ELR (cell line): ENCODE results near the gene FAM234A.
"Not testable (repeated sequence)": the region's sequence is repeated elsewhere in the genome, so short reads cannot be mapped to it uniquely, and the experiment has no call there.

Experiments
- DNase-seq: peaks from one replicate; pipeline ENCODE4 v3.0.0-alpha.2; 2015; ENCODE audit warnings: low read depth

Gene FAM234A

GRCh38 chr16:230949-231348, 3.7 kb upstream of the FAM234A start:
- no peak for DNase-seq

GRCh38 chr16:239948-240277, 5.3 kb downstream of the FAM234A start:
- DNase-seq = no peak

GRCh38 chr16:240559-240958, 5.9 kb downstream of the FAM234A start:
- no peak for DNase-seq

DNA sequence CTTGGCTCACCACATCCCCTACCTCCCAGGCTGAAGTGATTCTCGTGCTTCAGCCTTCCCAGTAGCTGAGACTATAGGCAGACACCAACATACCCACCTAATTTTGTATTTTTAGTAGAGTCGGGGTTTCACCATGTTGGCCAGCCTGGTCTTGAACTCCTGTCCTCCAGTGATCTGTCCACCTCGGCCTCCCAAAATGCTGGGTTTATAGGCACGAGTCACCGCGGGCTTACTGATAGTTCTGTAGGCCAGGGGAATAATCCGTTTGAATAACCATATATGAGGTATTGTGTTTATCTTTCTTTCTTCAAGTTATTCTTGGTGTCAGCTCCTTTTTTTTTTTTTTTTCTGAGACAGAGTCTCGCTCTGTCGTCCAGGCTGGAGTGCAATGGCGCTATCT, 7.7 kb downstream of the FAM234A start:
- no peak for DNase-seq

DNA sequence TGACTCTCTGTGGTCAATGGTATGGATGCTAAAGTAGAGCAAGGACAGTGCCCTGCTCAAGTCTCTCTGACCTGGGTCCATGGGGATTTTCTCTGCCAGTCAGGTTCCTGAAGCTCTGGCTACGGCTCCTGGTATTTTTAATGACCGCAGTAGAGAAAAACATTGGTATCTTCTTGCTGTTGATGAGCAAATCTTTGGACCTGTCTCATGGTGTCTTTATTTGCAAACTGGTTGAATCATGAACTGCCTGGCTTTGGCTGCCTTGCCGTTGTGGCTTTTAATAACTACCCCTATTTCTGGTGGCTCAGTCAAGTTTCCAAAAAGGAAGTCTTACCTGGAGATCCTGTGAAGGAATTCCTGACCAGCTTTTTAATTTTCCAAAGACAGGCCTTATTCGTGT, 8.7 kb downstream of the FAM234A start:
- DNase-seq = no peak

DNA sequence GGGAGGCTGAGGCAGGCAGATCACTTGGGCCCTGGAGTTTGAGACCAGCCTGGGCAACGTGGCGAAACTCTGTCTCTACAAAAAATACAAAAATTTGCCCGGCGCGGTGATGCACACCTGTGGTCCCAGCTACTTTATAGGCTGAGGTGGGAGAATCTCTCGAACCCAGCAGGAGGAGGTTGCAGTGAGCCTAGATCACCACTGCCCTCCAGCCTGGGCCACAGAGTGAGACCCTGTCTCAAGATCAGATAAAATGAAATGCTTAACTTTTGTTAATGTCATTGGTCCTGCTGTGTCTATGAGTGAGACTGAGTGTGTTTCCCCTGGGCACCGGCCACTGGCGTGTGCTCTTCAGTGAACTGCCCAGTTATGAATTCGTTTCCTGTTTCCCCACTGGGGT, 10.5 kb downstream of the FAM234A start:
- DNase-seq = no peak

GRCh38 chr16:247027-247426, 12.4 kb downstream of the FAM234A start:
- DNase-seq = no peak

GRCh38 chr16:249431-249830, 14.8 kb downstream of the FAM234A start:
- no peak for DNase-seq

GRCh38 chr16:252366-253337, 18.0 kb downstream of the FAM234A start:
- DNase-seq = no peak

GRCh38 chr16:253833-254232, 19.2 kb downstream of the FAM234A start:
- DNase-seq = no peak

GRCh38 chr16:254461-254860, 19.8 kb downstream of the FAM234A start:
- no peak for DNase-seq

GRCh38 chr16:255183-255582, 20.6 kb downstream of the FAM234A start:
- DNase-seq = no peak

DNA sequence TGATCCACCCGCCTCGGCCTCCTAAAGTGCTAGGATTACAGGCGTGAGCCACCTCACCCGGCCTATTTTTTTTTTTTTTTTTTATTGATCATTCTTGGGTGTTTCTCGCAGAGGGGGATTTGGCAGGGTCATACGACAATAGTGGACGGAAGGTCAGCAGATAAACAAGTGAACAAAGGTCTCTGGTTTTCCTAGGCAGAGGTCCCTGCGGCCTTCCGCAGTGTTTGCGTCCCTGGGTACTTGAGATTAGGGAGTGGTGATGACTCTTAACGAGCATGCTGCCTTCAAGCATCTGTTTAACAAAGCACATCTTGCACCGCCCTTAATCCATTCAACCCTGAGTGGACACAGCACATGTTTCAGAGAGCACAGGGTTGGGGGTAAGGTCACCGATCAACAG, 23.5 kb downstream of the FAM234A start:
- not testable (repeated sequence) for DNase-seq

DNA sequence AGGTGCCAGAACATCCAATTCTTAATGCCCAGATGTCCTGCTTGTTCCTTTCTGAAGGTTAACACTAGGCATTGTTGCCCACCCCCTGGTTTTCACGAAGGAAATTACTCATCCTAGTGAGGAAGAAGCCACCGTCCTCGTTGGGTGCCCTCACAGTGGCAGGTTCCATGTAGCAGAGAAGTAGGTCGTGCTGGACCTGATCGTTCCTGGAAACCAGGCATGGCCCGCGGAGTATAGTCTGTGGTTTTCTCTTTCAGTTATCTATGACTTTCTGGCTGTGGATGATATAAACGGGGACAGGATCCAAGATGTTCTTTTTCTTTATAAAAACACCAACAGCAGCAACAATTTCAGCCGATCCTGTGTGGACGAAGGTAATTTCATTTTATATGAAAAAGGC, 24.6 kb downstream of the FAM234A start:
- no peak for DNase-seq

GRCh38 chr16:259814-260253, 25.2 kb downstream of the FAM234A start:
- no peak for DNase-seq

DNA sequence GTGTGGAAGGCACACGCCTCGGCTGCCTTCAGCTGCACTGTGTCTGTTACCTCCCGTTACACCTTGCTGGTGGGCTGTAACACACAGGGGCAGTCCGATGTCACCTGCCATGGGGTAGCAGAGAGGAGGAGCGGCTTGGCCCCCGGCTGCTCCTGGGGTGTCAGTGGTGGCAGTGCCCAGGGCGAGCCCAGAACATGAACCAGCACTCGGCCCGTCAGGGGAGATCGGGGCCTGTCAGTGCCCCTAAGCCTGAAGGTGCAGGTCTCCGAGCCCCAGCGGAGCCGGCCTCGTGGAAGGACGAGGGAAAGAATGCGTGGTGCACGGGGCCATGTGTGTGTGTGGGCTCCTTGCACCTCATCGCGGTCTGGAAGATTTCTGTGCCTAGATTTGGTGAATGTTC, 25.7 kb downstream of the FAM234A start:
- no peak for DNase-seq

GRCh38 chr16:261031-261691, 26.5 kb downstream of the FAM234A start:
- no peak for DNase-seq

DNA sequence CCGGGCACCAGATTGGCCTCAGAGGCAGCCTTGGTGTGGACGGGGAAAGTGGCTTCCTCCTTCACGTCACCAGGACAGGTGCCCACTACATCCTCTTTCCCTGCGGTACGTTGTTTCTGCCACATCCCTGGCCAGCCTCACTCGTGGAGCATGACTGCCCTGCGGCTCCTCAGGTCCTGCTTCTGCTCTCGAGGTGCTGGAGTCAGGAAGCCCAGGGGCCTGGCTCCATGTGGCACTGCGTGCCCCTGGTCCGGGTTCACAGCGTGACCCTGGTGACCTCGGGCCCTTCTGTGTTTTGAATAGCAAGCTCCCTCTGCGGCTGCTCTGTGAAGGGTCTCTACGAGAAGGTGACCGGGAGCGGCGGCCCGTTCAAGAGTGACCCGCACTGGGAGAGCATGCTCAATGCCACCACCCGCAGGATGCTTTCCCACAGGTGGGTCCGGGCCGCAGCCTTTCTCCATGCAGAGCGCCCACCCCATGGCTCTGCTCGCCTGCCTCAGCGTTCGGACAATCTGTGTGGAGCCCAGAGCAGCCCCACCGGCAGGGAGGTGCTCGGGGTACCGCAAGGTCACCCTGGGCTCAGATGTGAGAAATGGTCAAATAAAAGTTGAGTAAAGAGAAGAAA, 27.6 kb downstream of the FAM234A start:
- DNase-seq = no peak

- no peak for DNase-seq
Observed at GRCh38 chr16:263182-263774, 28.7 kb downstream of the FAM234A start.

DNA sequence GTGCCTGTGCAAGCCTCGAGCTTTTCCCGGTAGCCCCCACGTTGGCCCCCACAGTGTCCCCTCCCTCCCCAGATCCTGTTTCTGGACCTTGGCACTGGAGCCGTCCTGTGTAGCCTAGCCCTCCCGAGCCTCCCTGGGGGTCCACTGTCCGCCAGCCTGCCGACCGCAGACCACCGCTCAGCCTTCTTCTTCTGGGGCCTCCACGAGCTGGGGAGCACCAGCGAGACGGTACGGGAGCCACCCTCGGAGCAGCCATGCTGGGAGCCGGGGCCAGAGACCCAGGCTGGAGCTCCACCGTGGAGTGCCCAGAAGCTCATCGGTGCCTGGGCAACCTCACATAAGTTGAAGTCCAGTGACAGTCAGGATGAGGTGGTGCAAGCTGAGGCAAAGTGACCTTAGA, 29.3 kb downstream of the FAM234A start:
- DNase-seq = no peak

DNA sequence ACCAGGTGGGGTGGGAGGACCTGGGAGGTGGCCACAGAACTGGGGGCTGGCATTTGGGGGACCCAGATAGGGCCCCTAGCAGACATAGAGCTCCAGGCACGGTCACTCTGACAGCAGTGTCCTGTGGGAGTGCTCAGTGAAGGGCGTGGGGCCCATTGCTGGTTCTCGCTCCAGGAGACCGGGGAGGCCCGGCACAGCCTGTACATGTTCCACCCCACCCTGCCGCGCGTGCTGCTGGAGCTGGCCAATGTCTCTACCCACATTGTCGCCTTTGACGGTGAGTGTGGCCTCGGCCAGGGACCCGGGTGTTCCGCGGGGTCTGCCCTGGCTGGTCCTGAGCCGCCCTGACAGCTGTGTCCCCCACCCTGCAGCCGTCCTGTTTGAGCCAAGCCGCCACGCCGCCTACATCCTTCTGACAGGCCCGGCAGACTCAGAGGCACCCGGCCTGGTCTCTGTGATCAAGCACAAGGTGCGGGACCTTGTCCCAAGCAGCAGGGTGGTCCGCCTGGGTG, 29.9 kb downstream of the FAM234A start:
- DNase-seq = no peak

DNA sequence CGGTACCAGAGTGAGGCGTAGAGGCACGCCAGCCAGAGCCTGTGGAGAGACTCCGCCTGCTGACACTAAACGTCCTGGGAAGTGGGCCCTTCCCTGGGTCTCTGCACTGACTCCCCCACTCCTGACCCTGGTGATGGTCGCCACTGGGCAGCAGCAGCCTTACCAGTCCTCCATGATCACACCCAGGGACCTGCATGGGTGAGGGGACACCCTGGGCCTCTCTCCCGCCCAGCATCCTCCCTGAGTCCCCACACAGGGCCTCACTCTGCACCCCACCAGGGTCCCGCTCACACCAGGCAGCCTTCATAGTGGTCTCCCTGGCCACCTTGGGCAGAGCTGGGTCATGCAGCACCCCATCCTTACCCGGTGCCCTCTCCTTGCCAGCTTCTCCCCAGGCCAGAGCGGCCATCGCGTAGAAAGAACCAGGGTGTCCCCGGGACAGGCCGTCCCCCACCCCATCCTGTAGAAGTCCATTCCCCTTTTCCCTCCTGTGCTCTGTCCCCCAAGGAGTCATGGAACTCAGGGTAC, 30.4 kb downstream of the FAM234A start:
- no peak for DNase-seq
